PFSK-1 (cell line): ENCODE results near the gene FGF6.

Experiments used
- FOXP2 ChIP-seq: optimal IDR thresholded peaks from 2 replicates; pipeline ENCODE3; 2011; ENCODE audit warnings: borderline replicate concordance, control low read depth, inconsistent platforms; ENCODE audit not compliant: insufficient read depth; ENCODE audit errors: extremely low read length, extremely low read depth
- POLR2AphosphoS5 ChIP-seq: IDR thresholded peaks from 2 replicates; pipeline ENCODE4 v1.6.1; 2012; ENCODE audit warnings: low read depth, mild to moderate bottlenecking, control low read depth, low read length, moderate library complexity
- REST ChIP-seq, 2 experiments: IDR thresholded peaks; 2 replicates each; pipeline versions ENCODE4 v1.6.1 to v1.8.0; 2011 to 2012; ENCODE audit warnings: low read depth in 2 of 2, low read length in 2 of 2, control low read depth in 1 of 2, inconsistent platforms in 1 of 2, mild to moderate bottlenecking in 1 of 2, moderate library complexity in 1 of 2; ENCODE audit not compliant: insufficient read depth in 1 of 2
- SIN3A ChIP-seq: IDR thresholded peaks from 2 replicates; pipeline ENCODE4 v1.6.1; 2012; ENCODE audit warnings: mild to moderate bottlenecking, low read length, moderate library complexity, borderline replicate concordance; ENCODE audit not compliant: insufficient read depth
- TAF1 ChIP-seq: IDR thresholded peaks from 2 replicates; pipeline ENCODE4 v1.6.1; 2012; ENCODE audit warnings: low read length, control low read depth, borderline replicate concordance; ENCODE audit not compliant: insufficient read depth

The FGF6 gene

GRCh38 chr12:4421590-4422031, 24.0 kb downstream of the FGF6 start:
- TF ChIP-seq TAF1, result no peak
- no peak for TF ChIP-seq REST (IDR thresholded peaks at IDR 0.05; ENCODE audit: insufficient read depth in 1 of 2, low read depth in 2 of 2, low read length in 2 of 2)
- TF ChIP-seq SIN3A, result no peak
- no peak for TF ChIP-seq FOXP2
- no peak for TF ChIP-seq POLR2AphosphoS5

- no peak for TF ChIP-seq POLR2AphosphoS5
- no peak for TF ChIP-seq FOXP2
- no peak for TF ChIP-seq SIN3A
- no peak for TF ChIP-seq TAF1
- no peak for TF ChIP-seq REST (IDR thresholded peaks at IDR 0.05; ENCODE audit: insufficient read depth in 1 of 2, low read depth in 2 of 2, low read length in 2 of 2)
These were observed 25.4 kb downstream of the FGF6 start for GRCh38 chr12:4420138-4420670.

GRCh38 chr12:4418913-4419312, 26.7 kb downstream of the FGF6 start:
- TF ChIP-seq FOXP2 (no peak), SIN3A (no peak), TAF1 (no peak), POLR2AphosphoS5 (no peak), REST (IDR thresholded peaks at IDR 0.05; ENCODE audit: insufficient read depth in 1 of 2, low read depth in 2 of 2, low read length in 2 of 2) (no peak)

- TF ChIP-seq FOXP2 (no peak), POLR2AphosphoS5 (no peak), TAF1 (no peak), SIN3A (no peak), REST (IDR thresholded peaks at IDR 0.05; ENCODE audit: insufficient read depth in 1 of 2, low read depth in 2 of 2, low read length in 2 of 2) (no peak)
These were observed 27.7 kb downstream of the FGF6 start for GRCh38 chr12:4417936-4418335.
